Activated T-cell treated with anti-CD3 and anti-CD28 coated beads, Interleukin-2, amount 50 U/mL, for 4 hours (primary cell): ENCODE data around the gene SLIT3. TPM values are rescaled to one million over a fixed set of nuclear protein-coding genes. Genes with fewer than 3 reads are reported as not detected.
"Not testable (repeated sequence)": the region's sequence is repeated elsewhere in the genome, so short reads cannot be mapped to it uniquely, and the experiment has no call there.

Experiments
- ATAC-seq, 2 donors: fragments of 200-7000 bp; cut with Tn5 transposase; one replicate each; pipeline ENCODE4 v1.10.0; 2021
- DNase-seq: peaks from one replicate; pipeline ENCODE4 v3.0.0-alpha.2; 2020
- H3K27me3 Mint-ChIP-seq: one replicate; pipeline ENCODE4 v1.8.0; 2021; ENCODE audit warnings: low read depth, mixed read lengths
- H3K36me3 Mint-ChIP-seq: one replicate; pipeline ENCODE4 v1.8.0; 2022; ENCODE audit warnings: mixed read lengths; ENCODE audit not compliant: insufficient read depth
- H3K4me1 Mint-ChIP-seq: one replicate; pipeline ENCODE4 v1.8.0; 2021; ENCODE audit warnings: low read depth, mixed read lengths
- H3K4me3 Mint-ChIP-seq: one replicate; pipeline ENCODE4 v1.8.0; 2021; ENCODE audit warnings: mild to moderate bottlenecking, moderate library complexity, mixed read lengths
- H3K9me3 Mint-ChIP-seq: one replicate; pipeline ENCODE4 v1.8.0; 2021; ENCODE audit warnings: mixed read lengths
- total RNA-seq, 3 donors: library from RNA; stranded (reverse); gene quantifications; one replicate each; pipeline ENCODE4 v1.2.1, GENCODE V29; 2021

Gene SLIT3
- total RNA-seq, 3 donors from 2014 or later: 0.03 to 0.16 (median 0.03) TPM

GRCh38 chr5:169242175-169242848, 58.6 kb downstream of the SLIT3 start:
- peaks cover 6% of the 10 kb centered on the region for H3K27me3 Mint-ChIP-seq
- DNase-seq (no peak), ATAC-seq (no peak)
- no peaks in the 10 kb centered on the region for H3K36me3 Mint-ChIP-seq
- H3K4me3 Mint-ChIP-seq: no peak overlapping the region
- peaks cover 24% of the 10 kb centered on the region for H3K9me3 Mint-ChIP-seq
- H3K4me1 Mint-ChIP-seq: no peaks in the 10 kb centered on the region

GRCh38 chr5:169229342-169229892, 71.5 kb downstream of the SLIT3 start:
- no peak for ATAC-seq
- no peak overlapping the region for H3K4me3 Mint-ChIP-seq
- H3K27me3 Mint-ChIP-seq: peaks cover 2% of the 10 kb centered on the region
- DNase-seq: no peak
- H3K4me1 Mint-ChIP-seq: no peaks in the 10 kb centered on the region
- H3K9me3 Mint-ChIP-seq: no peaks in the 10 kb centered on the region
- no peaks in the 10 kb centered on the region for H3K36me3 Mint-ChIP-seq

- no peak for DNase-seq
- no peaks in the 10 kb centered on the region for H3K4me1 Mint-ChIP-seq
Observed at GRCh38 chr5:169226895-169227294, 74.0 kb downstream of the SLIT3 start.

DNA sequence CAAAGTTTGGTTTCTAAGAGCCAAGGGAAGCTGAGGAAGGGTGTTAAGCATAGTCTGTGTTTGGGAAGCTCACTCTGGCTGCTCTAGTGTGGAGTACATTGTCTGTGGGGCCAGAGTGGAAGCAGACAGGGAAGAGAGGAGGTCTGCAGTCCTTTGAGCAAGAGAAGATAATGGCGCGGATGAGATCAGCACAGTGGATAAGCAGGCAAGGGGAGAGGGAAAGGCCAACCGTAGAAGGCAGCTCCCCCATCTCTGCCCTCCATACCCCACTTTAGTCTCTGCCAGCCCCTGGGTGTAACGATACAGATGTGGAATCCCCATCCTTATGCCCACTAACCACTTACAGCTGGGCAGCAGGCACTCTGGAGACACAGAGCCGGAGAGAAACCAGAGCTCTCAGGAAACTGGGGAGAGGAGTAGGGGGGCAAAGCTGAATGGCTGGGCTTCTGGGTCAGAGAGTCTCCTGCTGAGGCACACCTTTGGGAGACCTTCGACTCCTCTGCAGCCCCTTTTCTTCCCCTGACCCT, 75.0 kb downstream of the SLIT3 start:
- ATAC-seq: no peak
- DNase-seq: no peak
- H3K9me3 Mint-ChIP-seq: no peaks in the 10 kb centered on the region

More at GRCh38 chr5:169226895-169227294, 74.0 kb downstream of the SLIT3 start:
- Mint-ChIP-seq H3K36me3 (no peaks in the 10 kb centered on the region), H3K4me3 (no peak overlapping the region), H3K9me3 (no peaks in the 10 kb centered on the region), H3K27me3 (peaks cover 2% of the 10 kb centered on the region)
- ATAC-seq: no peak

DNA sequence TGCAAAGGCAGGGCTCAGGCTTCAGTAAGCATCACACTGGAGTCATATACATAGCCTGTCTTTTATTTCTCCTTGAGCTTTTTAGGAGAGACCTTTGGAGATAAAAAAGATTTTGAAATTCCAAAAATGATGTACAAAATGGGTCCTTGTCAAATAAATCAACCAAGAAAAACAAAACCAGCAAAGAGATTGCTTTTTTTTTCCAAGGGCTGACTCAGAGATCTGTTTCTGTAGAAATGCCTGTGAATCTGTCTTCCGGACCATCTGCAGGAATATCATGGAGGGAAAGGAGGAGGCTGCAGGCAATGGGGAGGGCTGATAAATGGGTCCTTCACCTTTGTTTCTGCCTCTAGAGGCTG, 77.4 kb downstream of the SLIT3 start:
- no peak for ATAC-seq
- no peak for DNase-seq
- Mint-ChIP-seq H3K27me3 (peaks cover 5% of the 10 kb centered on the region), H3K36me3 (no peaks in the 10 kb centered on the region), H3K4me3 (no peak overlapping the region), H3K4me1 (no peaks in the 10 kb centered on the region), H3K9me3 (no peaks in the 10 kb centered on the region)

More for the DNA sequence above, 75.0 kb downstream of the SLIT3 start:
- Mint-ChIP-seq H3K4me1 (no peaks in the 10 kb centered on the region), H3K4me3 (no peak overlapping the region), H3K36me3 (no peaks in the 10 kb centered on the region), H3K27me3 (peaks cover 4% of the 10 kb centered on the region)

DNA sequence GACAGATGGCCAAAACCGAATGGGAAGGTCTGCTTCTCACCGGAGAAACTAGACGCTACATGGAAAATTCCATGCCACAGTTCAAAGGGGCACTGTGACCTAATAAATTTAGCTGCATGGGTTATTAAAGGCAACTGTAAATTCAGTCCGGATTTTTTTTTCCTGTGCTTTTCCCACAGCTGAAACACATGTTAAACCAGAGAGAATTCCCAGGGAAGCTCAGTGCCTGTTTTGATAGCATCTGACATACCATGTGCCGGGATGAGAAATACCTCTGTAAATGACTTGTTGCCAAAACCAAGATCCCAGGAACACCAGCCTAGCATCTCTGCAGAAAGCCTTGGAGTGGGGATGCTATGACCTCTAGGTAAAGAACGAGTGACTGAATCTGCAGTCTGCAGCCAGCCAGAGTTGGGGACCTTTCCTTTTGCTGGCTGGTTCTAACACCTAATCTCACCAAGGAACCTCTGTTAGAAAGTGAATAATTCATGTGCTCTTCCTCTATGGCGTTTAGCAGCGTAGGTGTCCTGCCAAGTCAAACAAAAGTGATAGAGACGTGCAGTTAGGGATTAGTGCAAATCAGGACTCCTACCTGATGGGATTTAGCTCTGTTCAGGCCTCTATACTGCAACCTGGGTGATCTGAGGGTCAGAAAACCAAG, 77.9 kb downstream of the SLIT3 start:
- ATAC-seq (no peak), DNase-seq (no peak)
- Mint-ChIP-seq H3K36me3 (no peaks in the 10 kb centered on the region), H3K27me3 (peaks cover 5% of the 10 kb centered on the region), H3K4me3 (no peak overlapping the region), H3K9me3 (no peaks in the 10 kb centered on the region), H3K4me1 (no peaks in the 10 kb centered on the region)

- Mint-ChIP-seq H3K9me3 (no peaks in the 10 kb centered on the region), H3K4me1 (no peaks in the 10 kb centered on the region), H3K36me3 (no peaks in the 10 kb centered on the region), H3K27me3 (peaks cover 3% of the 10 kb centered on the region), H3K4me3 (no peak overlapping the region)
- DNase-seq: no peak
- ATAC-seq: no peak
Observed at GRCh38 chr5:169221519-169221918, 79.4 kb downstream of the SLIT3 start.

- H3K4me1 Mint-ChIP-seq: no peaks in the 10 kb centered on the region
- H3K27me3 Mint-ChIP-seq: peaks cover 5% of the 10 kb centered on the region
- H3K36me3 Mint-ChIP-seq: no peaks in the 10 kb centered on the region
- no peaks in the 10 kb centered on the region for H3K9me3 Mint-ChIP-seq
- H3K4me3 Mint-ChIP-seq: no peak overlapping the region
- ATAC-seq (no peak), DNase-seq (no peak)
Observed at GRCh38 chr5:169219961-169220360, 81.0 kb downstream of the SLIT3 start.

GRCh38 chr5:169219351-169219750, 81.6 kb downstream of the SLIT3 start:
- H3K4me3 Mint-ChIP-seq: no peak overlapping the region
- no peaks in the 10 kb centered on the region for H3K36me3 Mint-ChIP-seq
- no peaks in the 10 kb centered on the region for H3K9me3 Mint-ChIP-seq
- no peaks in the 10 kb centered on the region for H3K4me1 Mint-ChIP-seq
- ATAC-seq (peak in 1 of 2 donors; percentile 23), DNase-seq (no peak)
- H3K27me3 Mint-ChIP-seq: peaks cover 5% of the 10 kb centered on the region

GRCh38 chr5:169218861-169219260, 82.1 kb downstream of the SLIT3 start:
- Mint-ChIP-seq H3K4me1 (no peaks in the 10 kb centered on the region), H3K9me3 (no peaks in the 10 kb centered on the region), H3K36me3 (no peaks in the 10 kb centered on the region), H3K27me3 (peaks cover 5% of the 10 kb centered on the region), H3K4me3 (no peak overlapping the region)
- ATAC-seq (no peak), DNase-seq (no peak)

- no peak for ATAC-seq
- H3K36me3 Mint-ChIP-seq: no peaks in the 10 kb centered on the region
- no peaks in the 10 kb centered on the region for H3K4me1 Mint-ChIP-seq
- no peak for DNase-seq
- H3K9me3 Mint-ChIP-seq: no peaks in the 10 kb centered on the region
- H3K27me3 Mint-ChIP-seq: peaks cover 5% of the 10 kb centered on the region
- H3K4me3 Mint-ChIP-seq: no peak overlapping the region
Observed at GRCh38 chr5:169218176-169218575, 82.8 kb downstream of the SLIT3 start.

- DNase-seq (no peak), ATAC-seq (no peak)
- Mint-ChIP-seq H3K4me1 (no peaks in the 10 kb centered on the region), H3K36me3 (no peaks in the 10 kb centered on the region), H3K9me3 (no peaks in the 10 kb centered on the region), H3K27me3 (peaks cover 5% of the 10 kb centered on the region), H3K4me3 (no peak overlapping the region)
Observed at GRCh38 chr5:169216866-169217265, 84.1 kb downstream of the SLIT3 start.

- ATAC-seq: no peak
- Mint-ChIP-seq H3K4me3 (no peak overlapping the region), H3K9me3 (no peaks in the 10 kb centered on the region), H3K36me3 (no peaks in the 10 kb centered on the region), H3K4me1 (no peaks in the 10 kb centered on the region), H3K27me3 (peaks cover 2% of the 10 kb centered on the region)
- no peak for DNase-seq
Observed at GRCh38 chr5:169213479-169213878, 87.5 kb downstream of the SLIT3 start.

- not testable (repeated sequence) for H3K36me3 Mint-ChIP-seq, H3K27me3 Mint-ChIP-seq, H3K4me3 Mint-ChIP-seq, DNase-seq, H3K9me3 Mint-ChIP-seq, ATAC-seq, H3K4me1 Mint-ChIP-seq
Observed at GRCh38 chr5:169211761-169212160, 89.2 kb downstream of the SLIT3 start.
